Neural crest cell (in vitro differentiated cells): ENCODE data around the gene IMP3. TPM values are rescaled to one million over a fixed set of nuclear protein-coding genes. Genes with fewer than 3 reads are reported as not detected.

Experiments used
- DNase-seq: peaks from one replicate; pipeline ENCODE4 v3.0.0; 2021; ENCODE audit warnings: low read depth, mixed read lengths, low spot score
- H3K27ac Mint-ChIP-seq: one replicate; pipeline ENCODE4 v1.8.0; 2021; ENCODE audit warnings: mild to moderate bottlenecking, mixed read lengths; ENCODE audit not compliant: unreplicated experiment
- H3K27me3 Mint-ChIP-seq: 2 replicates; pipeline ENCODE4 v1.8.0; 2021; ENCODE audit warnings: low read depth, mild to moderate bottlenecking, mixed read lengths
- H3K36me3 Mint-ChIP-seq: 2 replicates; pipeline ENCODE4 v1.8.0; 2021; ENCODE audit warnings: low read depth, mild to moderate bottlenecking, mixed read lengths
- H3K4me1 Mint-ChIP-seq: 2 replicates; pipeline ENCODE4 v1.8.0; 2021; ENCODE audit warnings: mixed read lengths
- H3K4me3 Mint-ChIP-seq: one replicate; pipeline ENCODE4 v1.8.0; 2021; ENCODE audit warnings: mild to moderate bottlenecking, mixed read lengths
- H3K9me3 Mint-ChIP-seq: 2 replicates; pipeline ENCODE4 v1.8.0; 2021; ENCODE audit warnings: mixed read lengths
- CTCF ChIP-seq: fragments of 200-600 bp; sonication (generic); conservative IDR thresholded peaks from 2 replicates; pipeline ENCODE4 v1.5.0; 2021; ENCODE audit warnings: antibody characterized with exemption, mild to moderate bottlenecking
- total RNA-seq: library from RNA; stranded (reverse); gene quantifications from 2 replicates; pipeline ENCODE4 v1.2.1, GENCODE V29; 2021

Gene IMP3
- total RNA-seq, 1 donor from 2014 or later = 79.4 TPM

- Mint-ChIP-seq H3K4me1 (peaks cover 37% of the 10 kb centered on the region), H3K4me3 (peak overlapping the region; percentile 84), H3K36me3 (peaks cover 3% of the 10 kb centered on the region), H3K9me3 (no peaks in the 10 kb centered on the region), H3K27ac (no peak overlapping the region), H3K27me3 (no peaks in the 10 kb centered on the region)
- no peak for DNase-seq
- no peak for TF ChIP-seq CTCF
Observed at GRCh38 chr15:75646112-75646943, 6.3 kb upstream of the IMP3 start.

- H3K27ac Mint-ChIP-seq = no peak overlapping the region
- peaks cover 26% of the 10 kb centered on the region for H3K4me1 Mint-ChIP-seq
- DNase-seq = no peak
- no peaks in the 10 kb centered on the region for H3K36me3 Mint-ChIP-seq
- no peaks in the 10 kb centered on the region for H3K27me3 Mint-ChIP-seq
- H3K9me3 Mint-ChIP-seq = no peaks in the 10 kb centered on the region
- TF ChIP-seq CTCF = no peak
- H3K4me3 Mint-ChIP-seq = peak overlapping the region; percentile 77
Observed at GRCh38 chr15:75644376-75644775, 4.4 kb upstream of the IMP3 start.

- H3K4me1 Mint-ChIP-seq = peaks cover 34% of the 10 kb centered on the region
- no peak for TF ChIP-seq CTCF
- no peaks in the 10 kb centered on the region for H3K36me3 Mint-ChIP-seq
- no peak for DNase-seq
- no peak overlapping the region for H3K4me3 Mint-ChIP-seq
- no peaks in the 10 kb centered on the region for H3K9me3 Mint-ChIP-seq
- H3K27me3 Mint-ChIP-seq = no peaks in the 10 kb centered on the region
- H3K27ac Mint-ChIP-seq = no peak overlapping the region
Observed at GRCh38 chr15:75641603-75642002, 1.6 kb upstream of the IMP3 start.

- H3K27me3 Mint-ChIP-seq = no peaks in the 10 kb centered on the region
- peak overlapping the region; percentile 92 for H3K4me3 Mint-ChIP-seq
- no peak for DNase-seq
- no peak overlapping the region for H3K27ac Mint-ChIP-seq
- H3K9me3 Mint-ChIP-seq = no peaks in the 10 kb centered on the region
- no peaks in the 10 kb centered on the region for H3K36me3 Mint-ChIP-seq
- H3K4me1 Mint-ChIP-seq = peaks cover 32% of the 10 kb centered on the region
- TF ChIP-seq CTCF = no peak
Observed at GRCh38 chr15:75641179-75641503, 1.1 kb upstream of the IMP3 start.

- Mint-ChIP-seq H3K36me3 (no peaks in the 10 kb centered on the region), H3K27me3 (no peaks in the 10 kb centered on the region), H3K4me1 (peaks cover 35% of the 10 kb centered on the region), H3K4me3 (peak overlapping the region; percentile 92), H3K27ac (peak overlapping the region; percentile 83), H3K9me3 (no peaks in the 10 kb centered on the region)
- no peak for TF ChIP-seq CTCF
- DNase-seq = no peak
Observed at GRCh38 chr15:75640483-75641178, 607 bp upstream of the IMP3 start.
